Measurements from ENCODE around the gene NAMPT. TPM values are rescaled to one million over a fixed set of nuclear protein-coding genes. Genes with fewer than 3 reads are reported as not detected.
"Not testable (repeated sequence)": the region's sequence is repeated elsewhere in the genome, so short reads cannot be mapped to it uniquely, and the experiment has no call there.

NAMPT gene
- total RNA-seq, 1 donor from 2014 or later: 190 TPM

DNA sequence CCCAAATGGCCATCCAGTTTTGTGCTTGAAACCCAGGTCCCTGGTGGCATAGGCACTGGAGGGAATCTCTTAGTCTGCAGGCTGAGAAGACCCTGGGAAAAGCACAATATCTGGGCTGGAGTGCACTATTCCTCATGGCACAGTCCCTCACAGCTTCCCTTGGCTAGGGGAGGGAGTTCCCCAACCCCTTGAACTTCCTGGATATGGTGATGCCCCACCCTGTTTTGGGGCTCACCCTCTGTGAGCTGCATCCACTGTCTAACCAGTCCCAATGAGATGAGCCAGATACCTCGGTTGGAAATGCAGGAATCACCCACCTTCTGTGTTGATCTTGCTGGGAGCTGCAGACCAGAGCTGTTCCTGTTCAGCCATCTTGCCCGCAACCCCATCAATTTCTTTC is 19.8 kb upstream of the NAMPT start:
- no peak for DNase-seq (ENCODE audit: low spot score)

DNA sequence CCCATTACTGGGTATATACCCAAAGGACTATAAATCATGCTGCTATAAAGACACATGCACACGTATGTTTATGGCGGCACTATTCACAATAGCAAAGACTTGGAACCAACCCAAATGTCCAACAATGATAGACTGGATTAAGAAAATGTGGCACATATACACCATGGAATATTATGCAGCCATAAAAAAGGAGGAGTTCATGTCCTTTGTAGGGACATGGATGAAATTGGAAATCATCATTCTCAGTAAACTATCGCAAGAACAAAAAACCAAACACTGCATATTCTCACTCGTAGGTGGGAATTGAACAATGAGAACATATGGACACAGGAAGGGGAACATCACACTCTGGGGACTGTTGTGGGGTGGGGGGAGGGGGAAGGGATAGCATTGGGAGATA is 13.8 kb upstream of the NAMPT start:
- DNase-seq (ENCODE audit: low spot score): not testable (repeated sequence)

DNA sequence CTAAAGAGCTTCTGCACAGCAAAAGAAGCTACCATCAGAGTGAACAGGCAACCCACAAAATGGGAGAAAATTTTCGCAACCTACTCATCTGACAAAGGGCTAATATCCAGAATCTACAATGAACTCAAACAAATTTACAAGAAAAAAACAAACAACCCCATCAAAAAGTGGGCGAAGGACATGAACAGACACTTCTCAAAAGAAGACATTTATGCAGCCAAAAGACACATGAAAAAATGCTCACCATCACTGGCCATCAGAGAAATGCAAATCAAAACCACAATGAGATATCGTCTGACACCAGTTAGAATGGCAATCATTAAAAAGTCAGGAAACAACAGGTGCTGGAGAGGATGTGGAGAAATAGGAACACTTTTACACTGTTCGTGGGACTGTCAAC is 13.4 kb upstream of the NAMPT start:
- not testable (repeated sequence) for DNase-seq (ENCODE audit: low spot score)

DNA sequence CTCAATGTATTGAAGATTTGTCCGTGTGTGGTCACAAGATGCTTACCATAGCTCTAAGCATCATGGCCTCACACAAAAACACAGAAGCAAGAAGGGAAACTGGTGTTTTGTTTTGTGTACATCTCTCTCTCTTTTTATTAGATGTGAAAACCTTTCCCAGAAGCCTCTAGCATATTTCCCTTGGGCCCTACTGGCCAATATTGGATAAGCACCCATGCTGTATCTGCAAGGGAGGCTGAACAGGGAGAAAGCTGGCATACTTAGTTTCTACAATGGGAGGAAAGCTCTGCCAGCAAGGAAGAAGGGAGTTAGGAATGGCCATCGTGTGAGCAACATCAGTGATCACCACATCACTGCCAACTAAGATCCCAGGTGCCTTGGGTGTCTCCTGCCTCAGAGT is 9.6 kb upstream of the NAMPT start:
- no peak for DNase-seq (ENCODE audit: low spot score)

DNA sequence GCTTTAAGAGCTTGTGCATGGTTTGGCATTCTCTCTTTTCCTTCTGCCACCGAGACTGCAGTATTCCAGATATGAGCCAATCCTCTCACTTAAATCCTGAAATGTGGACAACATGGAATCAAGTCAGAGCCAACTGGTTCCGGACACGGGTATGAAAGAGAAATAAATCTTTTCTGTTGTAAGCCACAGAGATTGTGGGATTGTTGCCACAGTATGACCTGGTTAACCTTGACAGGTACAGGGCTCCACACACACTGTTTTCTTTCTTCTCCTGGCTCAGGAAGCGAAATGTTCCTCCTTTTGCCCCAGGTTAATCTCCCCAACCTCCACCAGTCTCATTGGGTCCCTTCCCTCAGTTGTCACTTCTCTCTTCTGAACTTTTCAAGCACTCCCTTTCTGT is 6.5 kb upstream of the NAMPT start:
- DNase-seq (ENCODE audit: low spot score): no peak

DNA sequence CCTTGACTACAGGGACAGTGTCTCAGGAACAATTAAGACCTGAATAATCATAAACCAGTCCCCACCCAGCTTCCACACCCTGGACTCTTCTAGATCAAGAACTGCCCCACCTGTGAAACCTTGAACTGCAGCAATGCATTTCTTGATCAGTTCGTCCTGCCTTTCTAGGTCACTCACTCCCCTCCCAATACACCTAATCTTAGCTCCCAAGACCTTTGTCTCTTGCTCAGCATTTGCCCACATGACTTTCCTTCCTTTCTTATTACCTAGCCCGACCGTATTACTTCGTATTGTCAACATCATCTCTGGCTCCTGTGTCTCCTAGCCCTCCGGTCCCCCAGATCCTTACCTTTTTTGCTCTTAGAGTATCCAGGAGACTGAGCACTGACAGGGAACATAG is 5.5 kb upstream of the NAMPT start:
- DNase-seq (ENCODE audit: low spot score): no peak

DNA sequence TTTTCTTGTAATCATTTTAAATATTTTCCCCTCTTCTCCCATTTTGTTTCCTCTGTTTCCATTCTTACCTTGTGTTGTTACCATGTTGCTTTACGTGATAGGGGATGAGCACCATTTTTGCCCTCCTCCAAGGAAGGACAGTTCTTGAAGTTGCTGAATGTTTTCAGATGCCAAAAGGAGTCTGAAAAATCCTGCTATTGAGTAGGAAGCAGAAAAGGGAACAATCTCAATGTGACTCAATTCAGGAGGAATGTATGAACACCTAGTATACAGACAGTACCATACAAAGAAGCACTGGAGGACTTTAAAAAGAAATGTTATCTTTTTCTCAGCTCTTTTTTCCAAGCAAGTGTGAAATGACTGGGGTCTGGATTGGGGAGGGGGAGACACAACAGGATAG is 5.1 kb upstream of the NAMPT start:
- DNase-seq (ENCODE audit: low spot score): no peak

DNA sequence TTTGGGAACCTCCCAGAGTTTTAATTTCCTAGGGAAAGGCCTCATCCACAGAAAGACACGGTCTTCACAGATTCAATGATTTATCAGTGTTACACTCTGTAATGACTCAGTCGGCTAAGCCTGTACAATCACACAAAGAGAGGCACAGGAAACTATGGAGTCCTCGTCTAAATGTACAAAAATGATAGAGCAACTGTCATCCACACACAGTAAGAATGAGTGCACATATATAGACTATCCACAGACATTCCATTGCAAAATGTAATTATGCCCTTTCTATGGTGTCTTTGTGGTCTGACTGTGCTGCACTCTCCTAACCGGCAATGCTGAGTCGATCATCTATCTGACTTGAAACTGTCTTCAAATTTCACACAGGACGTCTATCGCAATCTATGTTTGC is 3.5 kb upstream of the NAMPT start:
- no peak for DNase-seq (ENCODE audit: low spot score)

DNA sequence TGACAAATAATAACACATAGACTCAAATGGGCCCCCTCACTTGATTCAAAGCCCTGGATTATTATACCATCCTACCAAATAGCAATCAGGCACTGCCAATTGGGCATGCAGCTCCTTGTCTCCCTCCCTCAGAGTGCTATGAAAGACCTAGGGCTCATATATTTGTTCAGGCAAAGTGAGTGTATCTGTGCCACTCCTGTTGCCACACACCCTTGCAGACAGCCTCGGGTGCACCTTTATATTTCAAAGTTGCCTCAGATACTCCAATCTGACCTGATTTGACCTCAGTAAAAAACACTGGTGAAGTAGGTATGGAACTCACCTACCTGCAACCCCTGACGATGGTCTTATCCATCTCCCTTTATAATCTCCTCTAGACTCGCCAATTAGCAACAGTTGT is 3.0 kb upstream of the NAMPT start:
- DNase-seq (ENCODE audit: low spot score): no peak

DNA sequence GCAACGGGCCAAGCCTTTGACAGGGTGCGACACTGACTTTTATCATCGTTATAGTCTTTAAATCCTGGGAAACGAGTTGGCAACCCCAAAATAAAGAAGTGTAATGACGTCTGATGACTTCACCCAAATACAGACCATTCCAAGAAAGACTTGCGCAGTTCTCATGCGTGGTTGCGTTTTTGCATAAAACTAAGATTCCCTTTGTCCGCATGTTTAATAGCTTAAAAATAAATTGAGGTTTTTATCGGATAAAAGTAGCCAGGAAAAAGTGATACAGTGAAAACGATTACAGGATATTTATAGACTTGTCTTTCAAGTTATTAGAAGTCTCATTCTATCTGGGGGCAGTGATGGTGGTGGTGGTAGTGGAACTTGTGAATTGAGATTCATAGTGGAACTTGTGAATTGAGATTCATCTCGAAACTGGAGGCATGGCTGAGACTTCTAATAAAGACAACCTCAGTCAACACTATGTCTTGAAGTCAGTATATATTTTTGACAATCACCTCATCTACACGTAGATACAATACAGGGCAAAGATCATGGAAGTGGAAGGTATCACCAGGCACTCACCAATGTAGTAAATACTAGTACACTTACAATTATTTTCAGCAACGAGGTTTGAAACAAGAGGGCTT is 1.2 kb upstream of the NAMPT start:
- DNase-seq (ENCODE audit: low spot score): no peak

DNA sequence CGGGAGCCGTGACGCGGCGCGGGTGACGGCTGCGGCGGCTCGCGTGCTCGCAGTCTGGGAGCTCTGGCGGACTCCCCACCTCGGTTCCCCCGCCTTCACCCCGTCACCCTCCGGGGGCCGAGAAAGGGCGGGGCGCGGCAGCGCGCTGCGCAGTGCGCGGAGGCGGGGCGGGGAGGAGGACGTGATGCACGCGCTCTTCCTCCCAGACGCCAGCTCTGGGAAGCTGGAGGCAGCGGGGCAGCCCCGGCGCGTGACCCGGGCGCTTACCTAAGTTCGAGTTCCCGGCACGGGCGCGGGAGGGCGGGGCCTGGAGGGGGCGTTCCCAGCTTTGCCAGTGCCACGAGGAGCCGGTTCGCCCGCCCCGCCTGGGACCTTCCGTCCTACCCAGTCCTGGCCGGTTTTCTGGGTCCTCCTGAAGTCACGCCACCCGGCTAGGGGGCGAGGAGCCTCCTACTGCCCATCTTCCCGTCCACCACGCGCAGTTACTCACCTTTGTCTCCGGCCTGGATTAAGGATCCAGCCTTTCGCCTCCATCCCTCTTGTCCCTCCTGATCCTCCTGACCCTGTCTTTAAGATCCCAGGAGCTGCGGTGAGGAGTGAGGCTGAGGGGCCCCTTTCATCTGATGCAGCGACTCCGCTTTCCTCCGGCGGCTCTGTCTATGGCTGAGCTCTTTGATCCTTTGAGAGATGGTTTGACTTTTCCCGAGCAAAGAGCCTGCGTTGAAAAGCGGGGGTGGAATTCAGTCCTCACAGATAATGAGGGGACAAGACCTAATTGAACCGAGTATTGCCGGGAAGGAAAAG is 470 bp upstream of the NAMPT start:
- DNase-seq (ENCODE audit: low spot score): peak; percentile 100

DNA sequence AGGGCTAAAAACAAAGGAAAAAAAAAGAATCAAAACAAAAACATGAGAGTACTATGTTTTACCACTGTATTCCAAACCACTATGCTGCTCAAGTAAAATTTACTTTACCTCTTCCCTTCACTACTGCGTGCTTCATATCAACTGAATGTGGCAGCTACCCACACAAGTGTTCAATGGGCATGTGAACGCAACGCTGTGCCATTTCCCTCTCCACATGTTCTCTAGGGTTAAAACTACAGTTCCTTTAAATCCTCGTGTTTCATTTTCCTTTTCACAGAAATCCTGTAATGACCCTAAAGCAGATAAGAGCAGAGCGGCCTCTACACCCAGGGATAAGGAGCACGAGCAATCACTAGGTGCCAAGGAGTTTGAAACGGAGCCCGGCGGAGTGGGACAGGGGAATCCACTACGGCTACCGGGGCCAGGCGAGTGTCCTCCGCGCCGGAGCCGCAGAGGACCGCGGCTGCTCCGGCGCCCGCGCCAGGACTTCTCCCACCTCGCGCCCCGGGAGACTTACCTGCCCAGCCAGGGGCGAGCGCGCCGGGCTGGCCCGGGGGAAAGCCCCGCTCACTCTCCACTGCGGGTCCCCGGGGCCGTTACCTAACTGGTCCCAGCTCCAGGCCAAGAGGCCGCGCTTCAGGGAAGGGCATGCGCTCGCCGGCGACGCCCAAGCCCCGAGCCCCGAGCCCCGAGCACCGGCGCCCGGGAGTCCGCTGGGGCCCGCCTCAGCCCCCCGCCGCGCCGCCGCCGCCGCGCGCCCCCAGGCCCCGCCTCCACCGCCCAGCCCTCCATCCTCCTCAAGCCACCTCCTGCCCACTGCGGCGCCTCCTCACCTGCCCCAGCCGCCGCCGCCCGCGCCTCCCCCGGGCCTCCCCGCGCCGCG is 711 bp downstream of the NAMPT start:
- DNase-seq (ENCODE audit: low spot score): peak; percentile 63

DNA sequence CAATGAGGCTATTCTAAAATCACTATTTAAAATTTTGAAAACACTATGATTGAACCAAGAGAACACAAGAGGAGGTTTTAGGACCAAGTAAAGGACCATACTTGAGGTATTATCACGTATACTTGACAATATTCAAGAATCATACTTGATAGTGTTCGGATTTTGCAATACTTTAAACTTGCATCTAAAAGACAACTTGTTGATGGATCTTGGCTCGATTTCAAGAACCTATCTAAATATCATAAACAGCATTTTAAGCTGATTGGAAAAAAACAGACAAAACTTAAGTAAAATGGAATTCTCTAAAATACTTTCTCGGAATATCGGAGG is 1.3 kb downstream of the NAMPT start:
- DNase-seq (ENCODE audit: low spot score): no peak

DNA sequence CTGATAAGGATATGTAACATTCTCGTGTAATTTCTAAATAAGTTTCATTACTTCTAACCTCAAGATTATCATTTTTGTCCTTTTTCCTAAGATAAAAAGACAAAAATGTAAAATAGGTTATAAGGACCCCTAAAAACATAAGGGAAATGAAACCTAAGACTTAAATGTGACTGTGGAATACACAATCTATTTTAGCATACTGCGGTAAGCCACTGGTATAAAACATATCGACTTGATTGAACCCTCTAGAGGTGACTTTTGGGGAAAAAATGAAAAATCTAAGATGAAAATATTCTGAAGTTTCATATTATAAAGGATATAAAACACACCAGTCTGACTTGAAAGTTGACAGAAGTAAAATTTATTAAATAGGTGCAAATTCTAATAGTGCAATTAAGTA is 1.9 kb downstream of the NAMPT start:
- no peak for DNase-seq (ENCODE audit: low spot score)

DNA sequence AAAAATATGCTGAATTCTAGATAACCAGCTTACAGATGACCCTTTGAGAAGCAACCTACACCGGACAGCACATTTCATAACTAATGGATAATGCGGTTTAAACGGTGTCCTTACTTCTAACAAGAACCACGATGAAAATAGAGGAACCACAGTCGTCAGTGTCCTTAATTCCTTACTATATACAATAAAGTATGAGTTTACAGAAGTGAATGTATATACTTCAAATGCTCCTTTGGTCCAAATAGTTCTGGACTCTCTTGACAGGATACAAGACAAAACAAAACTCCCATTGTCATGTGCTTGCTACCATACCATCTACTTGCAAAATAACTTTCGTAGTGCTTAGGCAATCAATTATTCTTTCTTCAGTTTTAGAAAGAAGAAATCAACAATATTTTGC is 2.4 kb downstream of the NAMPT start:
- DNase-seq (ENCODE audit: low spot score): no peak

DNA sequence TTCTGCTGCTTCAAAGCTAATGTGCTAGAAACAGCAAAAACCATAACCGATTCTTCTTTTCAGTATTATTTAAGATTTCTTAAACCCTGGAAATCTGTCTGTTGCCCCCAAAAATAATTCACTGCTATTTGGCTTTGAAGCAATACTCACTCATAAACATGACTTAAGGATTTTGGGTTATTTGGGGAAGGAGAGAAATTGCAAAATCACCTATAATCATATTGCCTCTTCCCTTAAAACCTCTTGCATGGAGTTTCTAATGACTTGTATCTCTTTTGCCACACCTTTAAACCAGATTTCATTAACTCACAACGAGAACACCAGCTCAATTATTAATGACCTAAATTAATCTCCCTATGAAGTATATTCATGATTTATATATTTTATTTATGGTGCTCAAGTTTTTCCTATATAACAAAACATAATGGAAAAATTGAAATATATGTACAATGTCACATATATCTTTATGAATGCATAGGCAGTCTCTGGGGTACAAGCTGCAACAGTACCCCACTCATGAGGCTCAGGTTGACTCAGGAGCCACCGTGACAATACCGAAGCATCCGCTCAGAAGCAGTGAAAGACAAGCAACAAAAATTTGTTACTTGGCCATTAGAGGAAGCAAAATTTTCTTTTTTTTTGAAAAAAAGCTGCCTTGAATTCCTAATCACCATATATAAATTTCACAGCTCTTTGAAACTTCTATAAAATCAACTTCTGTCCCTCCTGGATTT is 3.0 kb downstream of the NAMPT start:
- DNase-seq (ENCODE audit: low spot score): no peak

DNA sequence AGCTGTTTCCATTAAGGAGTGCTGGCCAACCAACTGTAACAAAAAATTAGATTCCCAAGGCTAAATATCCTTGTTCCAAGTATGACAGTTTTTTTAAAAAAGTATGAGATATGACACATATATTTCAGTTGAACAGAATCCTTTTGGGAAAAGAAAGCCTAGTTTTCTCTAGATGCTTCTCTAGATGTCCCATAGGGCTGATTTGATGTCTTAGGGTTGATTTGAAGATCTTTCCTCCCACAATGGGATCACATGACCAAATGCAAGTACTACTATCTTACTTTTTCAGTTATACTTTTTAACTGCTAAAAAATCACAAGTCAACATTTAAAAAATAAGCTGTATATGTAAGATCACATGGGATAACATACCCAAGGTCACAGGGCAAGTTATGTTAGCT is 3.7 kb downstream of the NAMPT start:
- no peak for DNase-seq (ENCODE audit: low spot score)

DNA sequence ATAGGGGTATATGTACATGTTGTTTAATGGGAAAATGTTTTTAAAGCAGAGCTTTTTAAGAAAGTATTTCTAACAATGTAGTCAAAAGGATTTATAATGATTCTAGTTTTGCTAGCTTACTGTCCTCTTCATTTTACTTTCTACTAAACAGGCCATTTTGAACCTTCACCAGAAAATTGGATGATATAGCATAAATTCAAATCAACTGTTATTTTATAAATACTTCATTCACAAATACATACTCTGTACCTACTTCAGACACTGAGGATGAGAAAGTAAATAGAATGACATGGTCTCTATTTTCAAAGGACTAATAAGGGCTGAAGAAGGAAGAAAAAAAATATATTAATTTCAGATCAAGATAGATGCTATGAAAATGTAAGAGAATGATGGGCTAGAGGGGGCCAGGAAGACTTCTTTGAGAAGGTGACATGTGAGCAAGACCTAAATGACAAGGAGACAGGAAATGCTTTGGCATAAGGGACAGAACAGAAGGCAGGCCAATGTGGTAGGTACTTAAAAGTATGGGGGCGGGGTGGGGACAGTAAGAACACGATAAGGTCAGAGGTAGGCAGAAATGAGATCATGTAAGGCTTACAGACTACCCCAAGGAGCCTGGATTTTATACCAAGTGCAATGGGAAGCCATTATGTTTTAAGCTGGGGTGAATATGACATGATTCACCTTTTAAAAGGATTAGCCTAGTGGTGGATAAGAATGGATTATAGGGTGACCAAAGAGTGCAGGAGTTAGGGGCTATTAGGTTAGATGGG is 5.2 kb downstream of the NAMPT start:
- no peak for DNase-seq (ENCODE audit: low spot score)

DNA sequence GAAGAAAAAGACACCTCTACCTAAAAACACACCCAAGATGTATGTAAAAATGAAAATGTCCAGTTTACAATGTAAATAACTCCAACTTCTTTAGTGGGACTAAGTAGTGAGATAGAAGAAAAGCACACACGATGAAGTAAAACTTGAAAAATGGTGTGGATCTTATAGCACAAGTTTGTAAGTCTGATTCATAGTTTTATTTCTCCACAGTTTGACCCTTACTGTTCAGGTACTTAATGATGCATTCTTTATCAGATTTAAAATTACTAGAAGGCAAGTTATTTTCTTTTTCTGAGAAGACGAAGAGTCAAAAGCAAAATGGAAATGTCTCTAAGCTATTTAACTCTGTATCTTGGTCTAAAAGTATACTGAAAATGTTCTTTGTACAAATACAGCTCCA is 6.1 kb downstream of the NAMPT start:
- DNase-seq (ENCODE audit: low spot score): no peak

DNA sequence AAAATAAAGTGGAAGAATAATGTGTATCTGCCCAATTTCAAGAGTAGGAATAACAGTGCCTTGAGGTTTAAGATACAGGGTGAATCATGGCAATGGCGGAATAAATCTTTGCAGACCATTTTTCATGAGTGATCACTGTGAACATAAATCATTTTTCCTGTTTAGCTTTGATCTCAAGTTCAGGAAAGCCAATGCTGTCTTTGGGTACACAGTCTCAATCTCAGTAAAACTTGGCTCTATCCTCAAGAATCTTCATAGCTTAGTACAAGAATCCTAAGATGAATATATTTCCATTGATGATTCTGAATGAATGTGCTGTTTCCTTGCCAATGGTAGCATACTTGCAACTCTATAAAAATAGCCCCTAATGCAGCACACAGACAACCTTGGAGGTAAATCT is 6.8 kb downstream of the NAMPT start:
- no peak for DNase-seq (ENCODE audit: low spot score)

DNA sequence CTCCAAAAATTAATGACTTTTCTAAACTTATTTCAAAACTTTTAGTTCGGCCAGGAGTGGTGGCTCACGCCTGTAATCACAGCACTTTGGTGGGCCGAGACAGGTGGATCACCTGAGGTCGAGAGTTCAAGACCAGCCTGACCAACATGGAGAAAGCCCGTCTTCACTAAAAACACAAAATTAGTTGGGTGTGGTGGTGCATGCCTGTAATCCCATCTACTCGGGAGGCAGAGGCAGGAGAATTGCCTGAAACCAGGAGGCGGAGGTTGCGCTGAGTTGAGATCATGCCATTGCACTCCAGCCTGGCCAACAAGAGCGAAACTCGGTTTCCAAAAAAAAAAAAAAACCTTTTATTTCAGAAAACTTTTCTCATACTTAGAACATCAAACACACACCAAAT is 8.3 kb downstream of the NAMPT start:
- no peak for DNase-seq (ENCODE audit: low spot score)
